MV-4-11 (cell line): Measurements from ENCODE around the gene URI1.
A peak's percentile ranks its signal among the peaks of the same experiment; 100 is the strongest.

Source experiments
- DNase-seq: peaks from one replicate; lab custom pipeline; 2025; lab: John Stamatoyannopoulos, UW

URI1 gene

GRCh38 chr19:29971648-29972047 lies 29.6 kb downstream of the URI1 start:
- DNase-seq: no peak

- no peak for DNase-seq
Observed at GRCh38 chr19:29974701-29975100, 32.7 kb downstream of the URI1 start.

DNA sequence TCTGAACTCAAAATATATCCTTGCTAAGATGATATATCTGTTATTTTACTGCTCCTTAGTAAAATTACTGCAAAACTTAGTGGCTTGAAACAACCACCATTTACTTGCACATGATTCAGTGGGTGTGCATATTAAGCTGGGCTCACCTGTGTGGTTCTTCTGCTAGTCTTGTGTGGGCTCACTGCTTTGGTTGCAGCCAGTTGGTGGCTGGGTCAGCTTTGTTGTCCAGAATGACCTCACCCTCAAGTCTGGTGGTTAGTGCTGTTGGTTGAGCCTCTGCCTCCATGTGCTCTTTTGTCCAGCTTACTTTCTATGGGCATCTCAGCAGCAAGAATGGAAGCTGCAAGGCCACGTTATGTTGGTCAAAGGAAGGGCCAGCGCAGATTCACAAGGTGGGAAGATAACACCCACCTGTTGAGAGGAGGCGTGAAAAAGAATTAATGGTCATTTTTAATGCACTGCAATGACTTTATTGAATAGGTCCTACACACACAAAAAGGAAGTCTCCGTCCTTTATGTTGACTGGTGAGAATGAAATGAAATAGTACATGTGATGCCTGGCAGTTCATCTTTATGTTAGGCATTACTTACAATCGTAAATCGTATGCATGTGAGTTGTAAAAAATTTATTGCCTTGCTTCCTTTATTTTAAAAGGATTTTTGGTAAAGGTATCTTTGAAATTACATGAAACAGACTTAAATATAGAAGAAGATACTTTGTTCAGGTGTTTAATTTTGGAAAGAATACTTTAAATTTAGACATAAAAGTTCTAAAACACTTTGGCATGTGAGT lies 34.3 kb downstream of the URI1 start:
- DNase-seq: no peak

- no peak for DNase-seq
Observed at GRCh38 chr19:29978080-29978479, 36.0 kb downstream of the URI1 start.

DNA sequence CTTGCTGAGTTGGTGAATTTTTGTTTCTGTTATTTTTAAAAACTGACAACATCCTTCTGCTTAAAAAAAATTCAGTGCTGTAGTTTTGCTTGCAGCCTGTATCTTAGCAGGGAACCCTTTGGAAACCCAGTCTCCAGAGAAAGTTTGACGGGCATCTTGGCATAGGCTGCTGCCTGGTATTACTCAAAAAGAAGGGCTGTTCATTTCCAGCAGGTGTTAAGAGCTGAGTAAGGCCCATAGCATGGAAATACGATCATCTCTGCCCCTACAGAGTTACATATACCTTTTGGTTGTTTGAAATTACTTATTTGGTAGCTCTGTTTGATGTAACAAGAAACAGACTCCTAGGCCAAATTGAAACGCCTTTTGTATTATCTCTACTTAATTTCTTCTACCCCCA lies 41.5 kb downstream of the URI1 start:
- no peak for DNase-seq

- DNase-seq: no peak
Observed at GRCh38 chr19:29985196-29985595, 43.2 kb downstream of the URI1 start.

DNA sequence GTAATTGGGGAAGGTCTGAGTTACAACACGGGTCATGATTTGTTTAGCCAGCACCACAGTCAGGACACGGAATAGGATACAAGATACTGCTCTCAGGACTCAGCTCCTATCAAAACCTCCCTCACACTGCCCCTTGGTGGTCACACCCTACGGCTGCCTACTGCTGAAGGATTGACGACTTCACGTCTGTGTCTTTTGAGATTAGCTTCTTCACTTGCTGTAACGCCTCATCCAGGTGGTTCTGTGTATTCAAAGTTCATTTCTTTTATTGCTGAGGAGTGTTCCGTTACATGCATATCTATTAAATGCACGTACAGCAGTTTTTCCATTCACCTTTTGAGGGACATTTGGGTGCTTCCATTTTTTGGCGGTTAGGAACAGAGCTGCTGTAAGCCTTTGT lies 46.3 kb downstream of the URI1 start:
- DNase-seq: no peak

DNA sequence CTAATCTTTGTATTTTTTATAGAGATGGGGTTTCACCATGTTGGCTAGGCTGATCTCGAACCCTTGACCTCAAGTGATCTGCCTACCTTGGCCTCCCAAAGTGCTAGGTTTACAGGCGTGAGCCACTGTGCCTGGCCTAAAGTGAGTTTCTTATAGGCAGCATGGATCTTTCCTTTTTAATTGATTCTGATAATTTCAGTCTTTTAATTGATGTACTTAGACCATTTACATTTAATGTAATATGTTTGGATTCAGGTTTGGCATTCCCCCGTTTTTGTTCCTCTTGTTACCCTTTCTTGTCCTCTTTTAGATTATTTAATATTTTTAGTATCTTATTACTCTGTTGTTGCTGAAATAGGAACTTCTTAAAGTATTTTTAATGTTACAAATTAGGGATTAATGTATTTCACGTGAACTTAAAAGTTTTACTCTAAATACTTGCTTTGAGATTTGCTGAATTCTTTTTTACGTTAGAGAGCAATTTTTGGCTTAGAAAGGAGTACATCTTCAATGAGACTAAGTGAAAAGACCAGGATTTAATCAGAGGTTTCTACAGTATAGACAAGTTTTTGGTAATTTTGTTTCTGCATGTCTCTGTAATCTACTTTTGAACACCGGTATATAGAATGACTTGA lies 50.3 kb downstream of the URI1 start:
- DNase-seq: no peak

GRCh38 chr19:29999490-29999889 lies 57.5 kb downstream of the URI1 start:
- peak; percentile 23 for DNase-seq

DNA sequence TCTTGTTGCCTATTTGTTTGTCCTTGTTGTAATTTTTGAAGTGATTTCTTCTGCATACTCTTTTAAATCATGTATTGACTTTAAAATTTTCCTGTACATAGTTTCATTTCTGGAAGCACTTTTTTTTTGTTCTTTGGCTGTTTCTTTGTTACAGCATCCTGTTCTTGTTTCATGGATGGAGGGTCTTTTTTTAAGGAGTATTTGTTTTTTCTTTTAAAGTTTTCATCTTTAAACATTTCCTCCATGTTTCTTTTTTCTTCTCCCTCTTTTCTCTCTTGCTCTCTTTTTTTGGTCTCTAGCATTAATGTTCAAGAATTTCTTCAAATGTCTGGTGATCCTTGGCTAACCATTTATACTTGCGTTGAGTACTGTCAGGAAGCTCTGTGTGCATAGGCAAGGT lies 58.8 kb downstream of the URI1 start:
- DNase-seq: no peak

DNA sequence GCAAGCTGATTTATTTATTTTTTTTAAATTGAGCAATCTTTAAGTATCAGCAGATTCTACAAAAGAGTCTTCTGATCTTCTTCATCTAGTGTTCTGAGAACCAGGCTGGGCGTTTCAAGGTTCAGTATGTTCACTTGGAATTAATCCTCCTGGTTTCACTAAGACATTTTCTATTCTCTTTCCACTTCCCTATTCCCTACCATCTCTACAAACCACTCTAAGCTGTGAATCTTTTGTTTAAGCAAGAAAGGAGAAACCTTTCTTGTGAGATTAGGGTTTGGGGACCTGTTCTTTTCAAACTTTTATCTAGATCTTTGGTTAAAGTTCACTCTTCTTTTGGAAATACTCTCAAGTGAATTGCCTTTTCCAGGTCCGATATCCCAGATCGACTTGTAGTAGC lies 59.3 kb downstream of the URI1 start:
- peak; percentile 96 for DNase-seq

DNA sequence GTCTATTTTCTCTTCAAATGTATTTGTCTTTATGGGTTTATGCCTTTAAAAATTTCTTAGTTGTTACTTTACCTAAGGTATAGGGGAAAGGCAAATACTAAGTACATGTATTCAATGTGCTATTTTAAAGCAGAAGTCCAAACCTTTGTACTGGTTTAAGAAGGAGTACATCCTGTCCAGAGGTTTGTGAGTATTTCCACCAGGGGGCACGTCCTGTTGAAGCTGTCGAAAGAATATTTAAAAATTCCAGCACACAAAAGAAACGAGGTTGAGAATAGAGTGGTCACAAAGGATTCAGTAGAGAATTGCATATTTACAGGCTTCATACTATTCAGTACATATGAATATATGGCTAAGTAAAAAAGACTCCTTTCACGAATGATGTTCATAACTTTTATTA lies 59.8 kb downstream of the URI1 start:
- DNase-seq: peak; percentile 71

GRCh38 chr19:30003866-30004265 lies 61.8 kb downstream of the URI1 start:
- DNase-seq: no peak

DNA sequence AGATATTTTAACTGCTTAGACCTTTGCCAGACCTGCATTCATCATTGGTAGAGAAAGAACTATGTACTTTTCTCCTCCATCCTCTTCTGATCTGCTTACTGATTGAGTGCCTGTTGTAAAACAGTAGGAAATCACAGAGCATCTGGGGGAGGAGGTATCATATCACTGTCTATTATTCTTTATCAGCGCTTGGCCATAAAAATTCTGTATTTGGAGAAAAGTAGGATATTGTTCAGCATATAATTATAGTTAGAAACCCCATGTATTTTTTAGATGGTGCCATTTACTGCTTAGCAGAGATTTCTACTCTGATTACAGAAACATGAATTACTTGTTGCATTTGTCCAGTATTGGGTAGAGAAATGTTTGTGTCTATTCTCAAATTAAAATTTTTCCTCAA lies 62.4 kb downstream of the URI1 start:
- DNase-seq: no peak

DNA sequence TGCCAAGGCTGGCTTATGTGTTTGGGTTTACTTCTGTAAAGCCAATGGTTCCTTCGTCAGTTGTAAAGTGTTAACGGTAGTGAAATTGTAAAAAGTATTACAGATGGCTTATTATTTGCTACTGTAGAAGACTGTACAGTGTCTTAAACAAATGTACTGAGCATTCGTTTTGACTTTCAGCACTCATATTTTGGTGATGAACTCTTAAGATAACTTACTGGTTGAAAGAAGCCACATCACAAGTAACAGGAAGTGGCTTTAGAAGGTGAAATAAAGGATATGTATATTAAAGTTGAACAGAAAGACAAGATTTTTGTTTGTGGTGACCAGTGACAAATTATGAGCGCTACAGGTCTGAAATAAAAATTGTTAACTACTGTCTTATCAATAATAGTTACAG lies 64.2 kb downstream of the URI1 start:
- no peak for DNase-seq

GRCh38 chr19:30008169-30008568 lies 66.1 kb downstream of the URI1 start:
- no peak for DNase-seq

DNA sequence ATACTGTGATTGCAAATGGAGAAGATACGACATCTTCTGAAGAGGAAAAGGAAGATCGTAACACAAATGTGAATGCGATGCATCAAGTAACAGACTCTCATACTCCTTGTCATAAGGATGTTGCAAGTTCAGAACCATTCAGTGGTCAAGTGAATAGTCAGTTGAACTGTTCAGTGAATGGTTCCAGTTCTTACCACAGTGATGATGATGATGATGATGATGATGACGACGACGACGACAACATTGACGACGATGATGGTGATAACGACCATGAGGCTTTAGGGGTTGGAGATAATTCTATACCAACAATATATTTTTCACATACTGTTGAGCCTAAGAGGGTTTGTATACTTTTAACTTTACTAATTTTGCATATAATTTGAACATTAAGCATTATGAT lies 67.0 kb downstream of the URI1 start:
- no peak for DNase-seq

GRCh38 chr19:30011051-30011578 lies 69.1 kb downstream of the URI1 start:
- DNase-seq: no peak

DNA sequence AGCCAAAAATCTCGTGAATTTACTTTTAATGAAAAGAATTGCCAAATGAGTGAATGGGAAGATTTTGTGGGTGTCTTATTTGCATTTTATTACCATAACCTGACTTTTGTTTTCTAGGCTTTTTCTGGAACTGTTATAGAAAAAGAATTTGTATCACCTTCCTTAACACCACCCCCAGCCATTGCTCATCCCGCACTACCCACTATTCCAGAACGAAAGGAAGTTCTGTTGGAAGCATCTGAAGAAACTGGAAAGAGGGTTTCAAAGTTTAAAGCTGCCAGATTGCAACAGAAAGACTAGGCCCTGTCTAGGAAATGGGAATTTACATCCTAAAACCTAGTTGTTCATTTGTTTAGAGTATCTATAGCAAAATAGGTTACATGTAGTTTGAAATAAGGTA lies 72.7 kb downstream of the URI1 start:
- no peak for DNase-seq

DNA sequence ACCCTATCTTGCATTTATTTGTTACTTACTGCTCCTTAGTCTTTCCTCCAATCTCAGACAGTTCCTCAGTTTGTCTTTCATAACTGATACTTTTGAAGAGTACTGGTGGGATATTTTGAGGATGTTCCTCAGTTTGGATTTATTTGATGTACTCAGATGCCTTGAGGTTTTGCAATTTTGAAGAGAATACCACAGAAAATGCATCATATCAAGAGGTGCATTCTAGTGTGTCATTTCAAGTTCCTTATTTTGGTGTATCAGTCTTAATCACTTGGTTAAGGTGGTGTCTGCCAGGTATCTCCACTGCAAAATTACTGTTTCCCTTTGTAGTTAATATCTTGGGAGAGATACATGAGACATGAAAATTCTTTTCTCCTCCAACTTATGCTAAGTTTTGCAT lies 75.1 kb downstream of the URI1 start:
- peak; percentile 62 for DNase-seq

DNA sequence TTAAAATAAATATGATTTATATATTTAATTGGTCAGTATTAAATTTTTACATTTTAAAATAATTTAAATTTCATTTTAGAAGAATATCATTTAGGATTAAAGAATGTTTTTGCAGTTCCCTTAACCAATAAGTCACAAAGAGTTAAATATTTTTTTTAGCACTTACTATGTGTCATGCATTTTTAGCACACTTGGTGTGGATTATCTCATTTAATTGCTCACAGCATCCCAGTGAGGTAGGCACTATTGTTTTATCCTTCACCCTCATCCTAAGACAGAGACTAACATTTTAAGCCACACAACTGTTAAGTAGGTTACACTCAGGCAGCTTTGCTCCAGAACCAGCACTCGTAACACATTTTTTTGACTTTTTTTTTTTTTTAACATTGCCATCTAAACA lies 78.2 kb downstream of the URI1 start:
- DNase-seq: no peak

DNA sequence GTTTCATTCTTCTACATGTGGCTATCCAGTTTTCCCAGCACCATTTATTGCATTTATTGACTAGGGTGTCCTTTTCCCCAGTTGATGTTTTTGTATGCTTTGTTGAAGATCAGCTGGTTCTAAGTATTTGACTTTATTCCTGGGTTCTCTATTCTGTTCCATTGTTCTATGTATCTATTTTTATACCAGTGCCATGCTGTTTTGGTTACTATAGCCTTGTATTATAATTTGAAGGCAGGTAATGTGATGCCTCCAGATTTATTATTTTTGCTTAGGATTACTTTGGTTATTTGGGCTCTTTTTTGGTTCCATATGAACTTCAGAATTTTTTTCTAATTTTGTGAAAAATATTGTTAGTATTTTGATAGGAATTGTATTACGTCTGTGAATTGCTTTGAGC lies 80.6 kb downstream of the URI1 start:
- DNase-seq: no peak

DNA sequence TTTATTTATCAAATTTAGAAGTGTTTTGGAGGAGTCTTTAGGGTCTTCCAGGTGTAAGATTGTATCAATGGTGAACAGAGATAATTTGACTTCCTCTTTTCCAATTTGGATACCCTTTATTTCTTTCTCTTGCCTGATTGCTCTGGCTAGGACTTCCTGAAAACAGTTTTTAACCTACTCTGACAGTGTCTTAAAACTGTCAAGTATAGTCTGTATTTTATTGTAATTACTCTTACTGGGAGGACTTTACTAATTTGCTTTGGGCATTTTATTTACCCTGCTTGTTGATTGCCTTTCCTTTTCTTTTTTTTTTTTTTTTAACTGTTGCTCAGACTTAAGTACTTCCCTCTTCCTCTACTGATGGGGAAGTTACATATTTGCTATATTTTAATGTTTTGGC lies 81.3 kb downstream of the URI1 start:
- DNase-seq: peak; percentile 56

DNA sequence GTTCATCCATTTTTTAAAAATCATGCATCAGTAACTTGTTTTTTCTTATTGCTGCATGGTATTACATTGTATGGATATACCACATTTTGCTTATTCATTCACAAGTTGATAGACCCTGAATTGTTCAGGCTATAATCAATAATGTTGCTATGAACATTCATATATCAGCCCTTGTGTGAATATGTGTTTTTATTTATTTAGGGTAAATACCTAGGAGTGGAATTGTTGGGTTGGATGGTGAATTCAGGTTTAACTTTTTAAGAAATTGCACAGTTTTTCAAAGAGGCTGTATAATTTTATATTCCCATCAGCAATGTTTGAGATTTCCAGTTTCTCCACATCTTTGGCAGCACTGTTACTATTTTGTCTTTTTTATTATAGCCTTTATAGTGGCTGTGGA lies 82.1 kb downstream of the URI1 start:
- no peak for DNase-seq
